CD4-positive, CD25-positive, alpha-beta regulatory T cell (primary cell): ENCODE results near the gene TRAF5. TPM values are rescaled to one million over a fixed set of nuclear protein-coding genes. Genes with fewer than 3 reads are reported as not detected.
A peak's percentile ranks its signal among the peaks of the same experiment; 100 is the strongest.

Source experiments
- ATAC-seq, 2 donors: fragments of 150-1000 bp; cut with Tn5 transposase; one replicate each; pipeline ENCODE4 v1.10.0; 2021; ENCODE audit warnings: low read depth in 2 of 2, moderate number of reproducible peaks in 2 of 2, moderate library complexity in 1 of 2
- DNase-seq, 3 donors: peaks; one replicate each; pipeline versions ENCODE4 v3.0.0 to v3.0.0-alpha.2; 2012 to 2022; ENCODE audit warnings: mixed read lengths in 1 of 3
- H3K27ac ChIP-seq: one replicate; pipeline ENCODE4 v1.7.0; 2013; ENCODE audit warnings: mild to moderate bottlenecking, low read length; ENCODE audit not compliant: insufficient read depth, poor library complexity, severe bottlenecking
- H3K27me3 ChIP-seq: one replicate; pipeline ENCODE4 v1.7.0; 2013; ENCODE audit warnings: low read length; ENCODE audit not compliant: control insufficient read depth, insufficient read depth
- H3K36me3 ChIP-seq: one replicate; pipeline ENCODE4 v1.7.0; 2013; ENCODE audit warnings: mild to moderate bottlenecking, low read length, moderate library complexity; ENCODE audit not compliant: control insufficient read depth, insufficient read depth
- H3K4me1 ChIP-seq: 2 replicates; pipeline ENCODE4 v1.7.0; 2013; ENCODE audit warnings: mild to moderate bottlenecking, low read length; ENCODE audit not compliant: insufficient read depth, control insufficient read depth, poor library complexity, severe bottlenecking
- H3K4me3 ChIP-seq: one replicate; pipeline ENCODE4 v1.7.0; 2013; ENCODE audit warnings: low read depth, mild to moderate bottlenecking, low read length, moderate library complexity
- H3K9me3 ChIP-seq, 2 experiments: 1 replicate in 1 of 2; 2 replicates in 1 of 2; pipeline ENCODE4 v1.7.0; 2013; ENCODE audit warnings: low read length in 2 of 2, mild to moderate bottlenecking in 1 of 2, moderate library complexity in 1 of 2; ENCODE audit not compliant: control insufficient read depth in 2 of 2
- H3K27ac Mint-ChIP-seq, 3 donors: one replicate each; pipeline ENCODE4 v1.8.0; 2020 to 2022; ENCODE audit warnings: mild to moderate bottlenecking in 3 of 3, mixed read lengths in 3 of 3, moderate library complexity in 2 of 3
- H3K27me3 Mint-ChIP-seq: one replicate; pipeline ENCODE4 v1.8.0; 2022; ENCODE audit warnings: mild to moderate bottlenecking, mixed read lengths
- H3K36me3 Mint-ChIP-seq: one replicate; pipeline ENCODE4 v1.8.0; 2020; ENCODE audit warnings: mixed read lengths
- H3K4me1 Mint-ChIP-seq, 4 donors: one replicate each; pipeline ENCODE4 v1.8.0; 2020 to 2022; ENCODE audit warnings: mixed read lengths in 4 of 4, mild to moderate bottlenecking in 1 of 4
- H3K4me3 Mint-ChIP-seq, 4 donors: one replicate each; pipeline ENCODE4 v1.8.0; 2020 to 2022; ENCODE audit warnings: mild to moderate bottlenecking in 4 of 4, mixed read lengths in 4 of 4, moderate library complexity in 3 of 4
- H3K9me3 Mint-ChIP-seq, 7 donors: one replicate each; pipeline ENCODE4 v1.8.0; 2020 to 2022; ENCODE audit warnings: mixed read lengths in 7 of 7, mild to moderate bottlenecking in 3 of 7, moderate library complexity in 2 of 7
- polyA plus RNA-seq, 4 donors: library from polyadenylated mRNA; unstranded; fragments of 300-500 nt; fragmentation: Illumina TruSeq; gene quantifications; one replicate each; pipeline ENCODE4 v1.2.3, GENCODE V29; 2021
- total RNA-seq: library from RNA; stranded (reverse); gene quantifications from one replicate; pipeline ENCODE4 v1.2.3, GENCODE V29; 2022

Gene TRAF5
- total and polyA plus RNA-seq, 5 donors from 2014 or later, result 34.4 to 58.3 (median 39.5) TPM

GRCh38 chr1:211420845-211421454, 94.3 kb downstream of the TRAF5 start:
- peaks cover 7 to 18% (median 12%) of the 10 kb centered on the region in 4 donors for H3K4me1 Mint-ChIP-seq
- Histone ChIP-seq H3K9me3 (no peaks in the 10 kb centered on the region), H3K36me3 (no peaks in the 10 kb centered on the region), H3K27ac (no peak overlapping the region), H3K4me1 (peaks cover 4% of the 10 kb centered on the region), H3K4me3 (no peak overlapping the region), H3K27me3 (no peaks in the 10 kb centered on the region)
- no peak for ATAC-seq
- H3K27me3 Mint-ChIP-seq, result no peaks in the 10 kb centered on the region
- no peaks in the 10 kb centered on the region for H3K9me3 Mint-ChIP-seq
- no peak overlapping the region for H3K4me3 Mint-ChIP-seq
- no peak for DNase-seq
- H3K36me3 Mint-ChIP-seq, result no peaks in the 10 kb centered on the region
- no peak overlapping the region for H3K27ac Mint-ChIP-seq

- H3K9me3 ChIP-seq, result no peaks in the 10 kb centered on the region
- no peak overlapping the region for H3K4me3 ChIP-seq
- H3K36me3 ChIP-seq, result no peaks in the 10 kb centered on the region
- ATAC-seq, result no peak
- no peak overlapping the region for H3K27ac Mint-ChIP-seq
- no peak overlapping the region for H3K4me3 Mint-ChIP-seq
- no peaks in the 10 kb centered on the region for H3K4me1 ChIP-seq
- no peaks in the 10 kb centered on the region for H3K27me3 Mint-ChIP-seq
- no peaks in the 10 kb centered on the region for H3K27me3 ChIP-seq
- peak in 1 of 3 donors; percentile 17 for DNase-seq
- H3K36me3 Mint-ChIP-seq, result no peaks in the 10 kb centered on the region
- peaks cover 0 to 7% (median under 1%) of the 10 kb centered on the region in 4 donors for H3K4me1 Mint-ChIP-seq
- peaks cover 0 to 2% (median 0%) of the 10 kb centered on the region in 7 donors for H3K9me3 Mint-ChIP-seq
- H3K27ac ChIP-seq, result no peak overlapping the region
These were observed 97.4 kb downstream of the TRAF5 start for GRCh38 chr1:211424018-211424417.

Other genes starting within 250 kb of the TRAF5 start
- gene KCNH1, start 192.7 kb upstream of the TRAF5 start, total RNA-seq, result not detected
- not detected for gene KCNH1, start 192.7 kb upstream of the TRAF5 start, polyA plus RNA-seq
- 73.9 TPM for gene RCOR3, start 67.5 kb upstream of the TRAF5 start, total RNA-seq
- 10 to 100 TPM; 22.7 to 28.5 (median 25.8) TPM for gene RCOR3, start 67.5 kb upstream of the TRAF5 start, polyA plus RNA-seq
- not detected for gene RD3, start 165.3 kb downstream of the TRAF5 start, total RNA-seq
- gene RD3, start 165.3 kb downstream of the TRAF5 start, polyA plus RNA-seq, result not detected